ENCODE measurements around the gene CALML5. TPM values are rescaled to one million over a fixed set of nuclear protein-coding genes. Genes with fewer than 3 reads are reported as not detected.

Gene CALML5
- total and polyA plus RNA-seq, 9 of the 15 experiments (the other 6 are each of a cell fraction or from before 2014, with no cell fraction given) = not detected

GRCh38 chr10:5506246-5506645, 6.9 kb upstream of the CALML5 start:
- WGBS (ENCODE audit: insufficient coverage, low coverage, missing lambda C conversion rate) = 31% methylated on average over 2 of the region's 2 CpGs
- ChIA-PET POLR2A (interaction anchor here (0.6 to 1.0 kb wide), 3 partner anchors 14 to 230 kb away, joined by 3 to 4 read pairs (median 4); no protein-coding TSS in a partner anchor), CTCF (ENCODE audit: low intra/inter-chr PET ratio) (no interaction called here)

More at GRCh38 chr10:5506246-5506645, 6.9 kb upstream of the CALML5 start:
- Histone ChIP-seq H3K27me3 (ENCODE audit: control insufficient read depth in 2 of 2, insufficient read depth in 2 of 2, low read length in 2 of 2) (peaks cover 0 to 14% of the 10 kb centered on the region in 2 experiments; a peak in 3 of 5 replicates), H4K20me1 (replicated peaks; ENCODE audit: control insufficient read depth, insufficient read depth, low read length) (no peaks in the 10 kb centered on the region; the same call in 1 of the 2 replicates), H3K9me3 (replicated peaks; ENCODE audit: control insufficient read depth, insufficient read depth, low read depth, low read length) (no peaks in the 10 kb centered on the region), H3K4me2 (ENCODE audit: insufficient read depth, low read length) (no peak overlapping the region), H3K9me1 (ENCODE audit: control insufficient read depth, insufficient read depth, low read length) (no peaks in the 10 kb centered on the region), H2AFZ (ENCODE audit: low read depth, low read length) (no peak overlapping the region), H3K36me3 (ENCODE audit: control insufficient read depth, insufficient read depth, low read length) (no peaks in the 10 kb centered on the region), H3K79me2 (ENCODE audit: control insufficient read depth, insufficient read depth, low read length) (no peaks in the 10 kb centered on the region), H3K9ac (ENCODE audit: insufficient read depth in 1 of 2, low read depth in 2 of 2, low read length in 2 of 2) (no peak overlapping the region), H3K4me3 (no peak overlapping the region), H3K27ac (ENCODE audit: extremely low read depth, low read depth, low read length) (no peak overlapping the region), H3K4me1 (replicated peaks in 1 of 2; ENCODE audit: control insufficient read depth in 2 of 2, insufficient read depth in 2 of 2, low read length in 2 of 2) (peaks cover 15 to 37% of the 10 kb centered on the region in 2 experiments)
- FAIRE-seq (no peak), ATAC-seq (no peak), DNase-seq (ENCODE audit: extremely low read depth in 1 of 4, low spot score in 3 of 4) (no peak)
- BruUV-seq (replicated peaks) = no TSS peak
- intact Hi-C loops (cut with micrococcal nuclease) (no loop called here), in situ Hi-C loops (cut with MboI) (no loop called here)
- TF ChIP-seq PRDM10 (IDR thresholded peaks at IDR 0.05; ENCODE audit: partially characterized antibody) (peak; percentile 44), RB1 (IDR thresholded peaks at IDR 0.05; ENCODE audit: low read depth) (no peak)
